ENCODE results near the gene RXRG. TPM values are rescaled to one million over a fixed set of nuclear protein-coding genes. Genes with fewer than 3 reads are reported as not detected.
A peak's percentile ranks its signal among the peaks of the same experiment; 100 is the strongest.

RXRG gene
- total and polyA plus RNA-seq, 9 donors: 42.1 to 59.3 (median 53.0) TPM

GRCh38 chr1:165365341-165365740, 79.6 kb downstream of the RXRG start:
- H3K27me3 ChIP-seq (ENCODE audit: control insufficient read depth, insufficient read depth, low read length): peaks cover 19% of the 10 kb centered on the region
- DNase-seq: no peak
- H3K4me3 ChIP-seq (ENCODE audit: low read length): no peak overlapping the region
- H3K9me3 ChIP-seq (replicated peaks; ENCODE audit: control insufficient read depth, low read depth, low read length): no peaks in the 10 kb centered on the region
- 22% methylated on average over 2 of the region's 2 CpGs for WGBS (ENCODE audit: insufficient coverage)
- no peak overlapping the region for H3K27ac ChIP-seq (ENCODE audit: low read length)
- peaks cover 13% of the 10 kb centered on the region for H3K4me1 ChIP-seq (ENCODE audit: control insufficient read depth, insufficient read depth, low read length)
- no peaks in the 10 kb centered on the region for H3K36me3 ChIP-seq (ENCODE audit: control insufficient read depth, insufficient read depth, low read length)

- peak; percentile 74 for DNase-seq
- peaks cover 22% of the 10 kb centered on the region for H3K27me3 ChIP-seq (ENCODE audit: control insufficient read depth, insufficient read depth, low read length)
- no peaks in the 10 kb centered on the region for H3K36me3 ChIP-seq (ENCODE audit: control insufficient read depth, insufficient read depth, low read length)
- no peak overlapping the region for H3K27ac ChIP-seq (ENCODE audit: low read length)
- 25% methylated on average over 2 of the region's 6 CpGs for WGBS (ENCODE audit: insufficient coverage)
- no peak overlapping the region for H3K4me3 ChIP-seq (ENCODE audit: low read length)
- H3K4me1 ChIP-seq (ENCODE audit: control insufficient read depth, insufficient read depth, low read length): peaks cover 13% of the 10 kb centered on the region
- H3K9me3 ChIP-seq (replicated peaks; ENCODE audit: control insufficient read depth, low read depth, low read length): no peaks in the 10 kb centered on the region
Observed at GRCh38 chr1:165364568-165365133, 80.3 kb downstream of the RXRG start.

- H3K27me3 ChIP-seq (ENCODE audit: control insufficient read depth, insufficient read depth, low read length): peaks cover 78% of the 10 kb centered on the region
- H3K36me3 ChIP-seq (ENCODE audit: control insufficient read depth, insufficient read depth, low read length): no peaks in the 10 kb centered on the region
- peak; percentile 34 for DNase-seq
- H3K27ac ChIP-seq (ENCODE audit: low read length): no peak overlapping the region
- 13% methylated on average over 21 of the region's 25 CpGs for WGBS (ENCODE audit: insufficient coverage)
- H3K4me1 ChIP-seq (ENCODE audit: control insufficient read depth, insufficient read depth, low read length): peaks cover 26% of the 10 kb centered on the region
- no peak overlapping the region for H3K4me3 ChIP-seq (ENCODE audit: low read length)
- H3K9me3 ChIP-seq (replicated peaks; ENCODE audit: control insufficient read depth, low read depth, low read length): no peaks in the 10 kb centered on the region
Observed at GRCh38 chr1:165356876-165357275, 88.0 kb downstream of the RXRG start.

- Histone ChIP-seq H3K27me3 (ENCODE audit: control insufficient read depth, insufficient read depth, low read length) (peaks cover 80% of the 10 kb centered on the region), H3K27ac (ENCODE audit: low read length) (no peak within 1 kb of the TSS), H3K36me3 (ENCODE audit: control insufficient read depth, insufficient read depth, low read length) (no peaks in the 10 kb centered on the region), H3K9me3 (replicated peaks; ENCODE audit: control insufficient read depth, low read depth, low read length) (no peaks in the 10 kb centered on the region), H3K4me3 (ENCODE audit: low read length) (peak within 1 kb of the TSS; percentile 46), H3K4me1 (ENCODE audit: control insufficient read depth, insufficient read depth, low read length) (peaks cover 26% of the 10 kb centered on the region)
- WGBS (ENCODE audit: insufficient coverage): under 1% methylated on average over 87 of the region's 88 CpGs
- DNase-seq: peak; percentile 67
Observed at GRCh38 chr1:165355977-165356811, 88.7 kb downstream of the RXRG start, which contains the start of gene LMX1A. TSS of gene LMX1A (minus strand) at chr1:165356715. CDS start at chr1:165355559, 1,156 bp downstream.

- peaks cover 26% of the 10 kb centered on the region for H3K4me1 ChIP-seq (ENCODE audit: control insufficient read depth, insufficient read depth, low read length)
- whole genome bisulfite sequencing (ENCODE audit: insufficient coverage): 19% methylated on average over 38 of the region's 53 CpGs
- no peaks in the 10 kb centered on the region for H3K36me3 ChIP-seq (ENCODE audit: control insufficient read depth, insufficient read depth, low read length)
- H3K4me3 ChIP-seq (ENCODE audit: low read length): peak overlapping the region; percentile 46
- DNase-seq: no peak
- H3K9me3 ChIP-seq (replicated peaks; ENCODE audit: control insufficient read depth, low read depth, low read length): no peaks in the 10 kb centered on the region
- peaks cover 79% of the 10 kb centered on the region for H3K27me3 ChIP-seq (ENCODE audit: control insufficient read depth, insufficient read depth, low read length)
- no peak overlapping the region for H3K27ac ChIP-seq (ENCODE audit: low read length)
Observed at GRCh38 chr1:165355139-165355976, 89.6 kb downstream of the RXRG start.

- WGBS (ENCODE audit: insufficient coverage): 36% methylated on average over 15 of the region's 22 CpGs
- Histone ChIP-seq H3K36me3 (ENCODE audit: control insufficient read depth, insufficient read depth, low read length) (no peaks in the 10 kb centered on the region), H3K27me3 (ENCODE audit: control insufficient read depth, insufficient read depth, low read length) (peaks cover 79% of the 10 kb centered on the region), H3K9me3 (replicated peaks; ENCODE audit: control insufficient read depth, low read depth, low read length) (no peaks in the 10 kb centered on the region), H3K4me1 (ENCODE audit: control insufficient read depth, insufficient read depth, low read length) (peaks cover 26% of the 10 kb centered on the region), H3K27ac (ENCODE audit: low read length) (no peak overlapping the region), H3K4me3 (ENCODE audit: low read length) (no peak overlapping the region)
- DNase-seq: no peak
Observed at GRCh38 chr1:165354739-165355138, 90.2 kb downstream of the RXRG start.

- 39% methylated on average over 25 of the region's 52 CpGs for WGBS (ENCODE audit: insufficient coverage)
- H3K9me3 ChIP-seq (replicated peaks; ENCODE audit: control insufficient read depth, low read depth, low read length): no peaks in the 10 kb centered on the region
- peaks cover 80% of the 10 kb centered on the region for H3K27me3 ChIP-seq (ENCODE audit: control insufficient read depth, insufficient read depth, low read length)
- no peaks in the 10 kb centered on the region for H3K36me3 ChIP-seq (ENCODE audit: control insufficient read depth, insufficient read depth, low read length)
- H3K4me3 ChIP-seq (ENCODE audit: low read length): no peak overlapping the region
- no peak overlapping the region for H3K27ac ChIP-seq (ENCODE audit: low read length)
- H3K4me1 ChIP-seq (ENCODE audit: control insufficient read depth, insufficient read depth, low read length): peaks cover 26% of the 10 kb centered on the region
- no peak for DNase-seq
Observed at GRCh38 chr1:165353731-165354671, 90.9 kb downstream of the RXRG start.

- Histone ChIP-seq H3K36me3 (ENCODE audit: control insufficient read depth, insufficient read depth, low read length) (no peaks in the 10 kb centered on the region), H3K27ac (ENCODE audit: low read length) (no peak overlapping the region), H3K4me1 (ENCODE audit: control insufficient read depth, insufficient read depth, low read length) (peaks cover 26% of the 10 kb centered on the region), H3K9me3 (replicated peaks; ENCODE audit: control insufficient read depth, low read depth, low read length) (no peaks in the 10 kb centered on the region), H3K4me3 (ENCODE audit: low read length) (no peak overlapping the region), H3K27me3 (ENCODE audit: control insufficient read depth, insufficient read depth, low read length) (peaks cover 77% of the 10 kb centered on the region)
- DNase-seq: no peak
- 25% methylated on average over 59 of the region's 59 CpGs for WGBS (ENCODE audit: insufficient coverage)
Observed at GRCh38 chr1:165352442-165353293, 92.3 kb downstream of the RXRG start.
